Measurements from ENCODE around the gene MRPS12. TPM values are rescaled to one million over a fixed set of nuclear protein-coding genes. Genes with fewer than 3 reads are reported as not detected.

The MRPS12 gene
- total and polyA plus RNA-seq, 2 of the 13 experiments (the other 11 are each of a cell fraction or from before 2014, with no cell fraction given) = 27.5 to 54.8 TPM

GRCh38 chr19:38892841-38893240 lies 37.9 kb upstream of the MRPS12 start (continued):
- TF ChIP-seq, protein P1, sequence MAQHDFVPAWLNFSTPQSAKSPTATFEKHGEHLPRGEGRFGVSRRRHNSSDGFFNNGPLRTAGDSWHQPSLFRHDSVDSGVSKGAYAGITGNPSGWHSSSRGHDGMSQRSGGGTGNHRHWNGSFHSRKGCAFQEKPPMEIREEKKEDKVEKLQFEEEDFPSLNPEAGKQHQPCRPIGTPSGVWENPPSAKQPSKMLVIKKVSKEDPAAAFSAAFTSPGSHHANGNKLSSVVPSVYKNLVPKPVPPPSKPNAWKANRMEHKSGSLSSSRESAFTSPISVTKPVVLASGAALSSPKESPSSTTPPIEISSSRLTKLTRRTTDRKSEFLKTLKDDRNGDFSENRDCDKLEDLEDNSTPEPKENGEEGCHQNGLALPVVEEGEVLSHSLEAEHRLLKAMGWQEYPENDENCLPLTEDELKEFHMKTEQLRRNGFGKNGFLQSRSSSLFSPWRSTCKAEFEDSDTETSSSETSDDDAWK (CRISPR knock-in tag; IDR thresholded peaks at IDR 0.05) = no peak
- TF ChIP-seq ZNF75D (CRISPR knock-in tag; IDR thresholded peaks at IDR 0.05; ENCODE audit: borderline replicate concordance) = no peak
- no peak for TF ChIP-seq PAX8 (CRISPR knock-in tag; IDR thresholded peaks at IDR 0.05; ENCODE audit: borderline replicate concordance)
- TF ChIP-seq ZNF782 (CRISPR knock-in tag; IDR thresholded peaks at IDR 0.05; ENCODE audit: borderline replicate concordance) = no peak
- TF ChIP-seq PHF8 (CRISPR knock-in tag; IDR thresholded peaks at IDR 0.05) = no peak
- TF ChIP-seq HNRNPUL1 (IDR thresholded peaks at IDR 0.05; ENCODE audit: low read depth, low read length) = no peak
- TF ChIP-seq, protein P2, sequence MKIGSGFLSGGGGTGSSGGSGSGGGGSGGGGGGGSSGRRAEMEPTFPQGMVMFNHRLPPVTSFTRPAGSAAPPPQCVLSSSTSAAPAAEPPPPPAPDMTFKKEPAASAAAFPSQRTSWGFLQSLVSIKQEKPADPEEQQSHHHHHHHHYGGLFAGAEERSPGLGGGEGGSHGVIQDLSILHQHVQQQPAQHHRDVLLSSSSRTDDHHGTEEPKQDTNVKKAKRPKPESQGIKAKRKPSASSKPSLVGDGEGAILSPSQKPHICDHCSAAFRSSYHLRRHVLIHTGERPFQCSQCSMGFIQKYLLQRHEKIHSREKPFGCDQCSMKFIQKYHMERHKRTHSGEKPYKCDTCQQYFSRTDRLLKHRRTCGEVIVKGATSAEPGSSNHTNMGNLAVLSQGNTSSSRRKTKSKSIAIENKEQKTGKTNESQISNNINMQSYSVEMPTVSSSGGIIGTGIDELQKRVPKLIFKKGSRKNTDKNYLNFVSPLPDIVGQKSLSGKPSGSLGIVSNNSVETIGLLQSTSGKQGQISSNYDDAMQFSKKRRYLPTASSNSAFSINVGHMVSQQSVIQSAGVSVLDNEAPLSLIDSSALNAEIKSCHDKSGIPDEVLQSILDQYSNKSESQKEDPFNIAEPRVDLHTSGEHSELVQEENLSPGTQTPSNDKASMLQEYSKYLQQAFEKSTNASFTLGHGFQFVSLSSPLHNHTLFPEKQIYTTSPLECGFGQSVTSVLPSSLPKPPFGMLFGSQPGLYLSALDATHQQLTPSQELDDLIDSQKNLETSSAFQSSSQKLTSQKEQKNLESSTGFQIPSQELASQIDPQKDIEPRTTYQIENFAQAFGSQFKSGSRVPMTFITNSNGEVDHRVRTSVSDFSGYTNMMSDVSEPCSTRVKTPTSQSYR (CRISPR knock-in tag; IDR thresholded peaks at IDR 0.05; ENCODE audit: borderline replicate concordance) = no peak
- TF ChIP-seq RXRB (CRISPR knock-in tag; IDR thresholded peaks at IDR 0.05; ENCODE audit: borderline replicate concordance) = no peak
- no peak for TF ChIP-seq ZNF777 (CRISPR knock-in tag; IDR thresholded peaks at IDR 0.05)
- no peak for TF ChIP-seq ZNF558 (CRISPR knock-in tag; IDR thresholded peaks at IDR 0.05; ENCODE audit: borderline replicate concordance)
- TF ChIP-seq FLYWCH1 (CRISPR knock-in tag; IDR thresholded peaks at IDR 0.05) = no peak
- no peak for TF ChIP-seq MEIS1 (CRISPR knock-in tag; IDR thresholded peaks at IDR 0.05; ENCODE audit: borderline replicate concordance)
